GM21447 (cell line): ENCODE results near the gene LRIT2.

ENCODE experiments used
- ATAC-seq: cut with Tn5 transposase; IDR thresholded peaks from one replicate; pipeline ENCODE4 v1.9.1; 2021; ENCODE audit not compliant: unreplicated experiment

The LRIT2 gene

GRCh38 chr10:84225427-84226173 lies at the start of gene LRIT2:
Gene LRIT2, minus strand, starts transcription at chr10:84225544. Its CDS starts 24 bp downstream, at chr10:84225520.
- ATAC-seq, result no peak

- no peak for ATAC-seq
Measured at GRCh38 chr10:84270708-84271107, 45.4 kb upstream of the LRIT2 start.

GRCh38 chr10:84269773-84270172 lies 44.4 kb upstream of the LRIT2 start:
- ATAC-seq, result no peak

- ATAC-seq, result no peak
Measured at GRCh38 chr10:84269162-84269561, 43.8 kb upstream of the LRIT2 start.

GRCh38 chr10:84267503-84268126 lies 42.3 kb upstream of the LRIT2 start:
- no peak for ATAC-seq

- no peak for ATAC-seq
Measured at GRCh38 chr10:84265418-84265817, 40.1 kb upstream of the LRIT2 start.

GRCh38 chr10:84264611-84265141 lies 39.3 kb upstream of the LRIT2 start:
- peak; percentile 96 for ATAC-seq

GRCh38 chr10:84263716-84264115 lies 38.4 kb upstream of the LRIT2 start:
- no peak for ATAC-seq

- no peak for ATAC-seq
Measured at GRCh38 chr10:84262190-84262956, 37.0 kb upstream of the LRIT2 start.

- ATAC-seq, result no peak
Measured at GRCh38 chr10:84261236-84261915, 36.0 kb upstream of the LRIT2 start.

GRCh38 chr10:84258034-84258695 lies 32.8 kb upstream of the LRIT2 start:
- ATAC-seq, result no peak

GRCh38 chr10:84257343-84258020 lies 32.1 kb upstream of the LRIT2 start:
- no peak for ATAC-seq

GRCh38 chr10:84256510-84257342 lies 31.4 kb upstream of the LRIT2 start:
- ATAC-seq, result peak; percentile 81

GRCh38 chr10:84254552-84255478 lies 29.5 kb upstream of the LRIT2 start:
- no peak for ATAC-seq

- ATAC-seq, result no peak
Measured at GRCh38 chr10:84248794-84249193, 23.4 kb upstream of the LRIT2 start.

GRCh38 chr10:84247496-84247895 lies 22.2 kb upstream of the LRIT2 start:
- ATAC-seq, result no peak

- ATAC-seq, result no peak
Measured at GRCh38 chr10:84244651-84245270, 19.4 kb upstream of the LRIT2 start, which contains the start of gene RGR. Gene RGR, plus strand, starts transcription at chr10:84245053. Its CDS starts 38 bp downstream, at chr10:84245091.
